ENCODE measurements around the gene UGT2B17.

DNA sequence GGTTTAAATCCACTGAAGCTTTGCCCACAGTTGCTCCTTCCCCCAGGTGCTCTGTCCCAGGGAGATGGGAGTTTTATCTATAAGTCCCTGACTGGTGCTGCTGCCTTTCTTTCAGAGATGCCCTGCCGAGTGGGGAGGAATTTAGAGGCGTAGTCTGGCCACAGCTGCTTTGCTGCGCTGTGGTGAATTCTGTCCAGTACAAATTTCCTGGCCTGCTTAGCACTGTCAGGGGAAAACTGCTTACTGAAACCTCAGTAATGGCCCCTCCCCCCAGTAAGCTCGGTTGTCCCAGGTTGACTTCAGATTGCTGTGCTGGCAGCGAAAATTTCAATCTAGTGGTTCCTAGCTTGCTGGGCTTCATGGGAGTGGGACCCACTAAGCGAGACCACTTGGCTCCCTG, 40.1 kb downstream of the UGT2B17 start:
- TF ChIP-seq, protein P1, sequence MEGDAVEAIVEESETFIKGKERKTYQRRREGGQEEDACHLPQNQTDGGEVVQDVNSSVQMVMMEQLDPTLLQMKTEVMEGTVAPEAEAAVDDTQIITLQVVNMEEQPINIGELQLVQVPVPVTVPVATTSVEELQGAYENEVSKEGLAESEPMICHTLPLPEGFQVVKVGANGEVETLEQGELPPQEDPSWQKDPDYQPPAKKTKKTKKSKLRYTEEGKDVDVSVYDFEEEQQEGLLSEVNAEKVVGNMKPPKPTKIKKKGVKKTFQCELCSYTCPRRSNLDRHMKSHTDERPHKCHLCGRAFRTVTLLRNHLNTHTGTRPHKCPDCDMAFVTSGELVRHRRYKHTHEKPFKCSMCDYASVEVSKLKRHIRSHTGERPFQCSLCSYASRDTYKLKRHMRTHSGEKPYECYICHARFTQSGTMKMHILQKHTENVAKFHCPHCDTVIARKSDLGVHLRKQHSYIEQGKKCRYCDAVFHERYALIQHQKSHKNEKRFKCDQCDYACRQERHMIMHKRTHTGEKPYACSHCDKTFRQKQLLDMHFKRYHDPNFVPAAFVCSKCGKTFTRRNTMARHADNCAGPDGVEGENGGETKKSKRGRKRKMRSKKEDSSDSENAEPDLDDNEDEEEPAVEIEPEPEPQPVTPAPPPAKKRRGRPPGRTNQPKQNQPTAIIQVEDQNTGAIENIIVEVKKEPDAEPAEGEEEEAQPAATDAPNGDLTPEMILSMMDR (IDR thresholded peaks at IDR 0.05; ENCODE audit: poor library complexity, severe bottlenecking), result no peak
- TF ChIP-seq EZH2 (IDR thresholded peaks at IDR 0.05; ENCODE audit: borderline replicate concordance, insufficient read depth, low read length, poor library complexity, severe bottlenecking) (no peak), MXI1 (conservative IDR thresholded peaks at IDR 0.05; ENCODE audit: poor library complexity, severe bottlenecking) (no peak)

Data from neural cell (in vitro differentiated cells).